A204.1 (cell line): ENCODE results near the gene EFR3B.

Source experiments
- FAIRE-seq: peaks from 2 replicates; lab custom pipeline; 2012; peaks lifted over from hg19 to GRCh38; lab: Jason Lieb, UNC

The EFR3B gene

DNA sequence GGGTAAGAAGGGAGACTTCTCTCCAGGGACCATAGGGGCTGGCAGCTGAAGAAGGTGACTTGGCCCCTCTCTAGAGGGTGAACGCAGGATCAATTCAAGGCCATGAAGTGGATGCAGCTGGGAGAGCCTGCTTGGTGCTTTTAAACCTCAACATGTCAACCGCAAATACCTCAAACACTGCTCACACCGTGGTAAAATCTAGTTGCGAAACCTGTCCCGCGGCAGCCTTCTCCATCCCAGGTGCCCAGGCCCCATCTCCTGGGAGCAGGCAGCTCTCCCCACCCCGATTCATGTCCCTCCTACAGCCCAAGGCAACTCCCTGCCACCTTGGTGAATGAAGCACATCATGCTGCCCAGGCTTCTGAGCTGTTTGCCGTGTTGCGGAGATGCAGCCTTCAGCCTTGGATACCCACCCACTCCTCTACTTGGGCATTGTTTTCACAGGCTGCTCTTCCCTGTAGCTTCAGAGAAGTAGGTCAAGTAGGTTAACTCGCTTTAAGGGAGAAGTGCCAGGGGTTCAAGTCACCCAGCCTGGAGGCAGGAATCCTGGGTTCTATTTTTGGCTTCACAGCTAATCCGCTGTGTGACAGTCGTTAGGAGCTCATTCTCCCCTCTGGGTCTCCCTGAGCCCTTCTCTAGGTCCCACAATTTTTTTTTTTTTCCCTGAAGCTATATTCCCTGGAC lies 6.2 kb upstream of the EFR3B start:
- FAIRE-seq: no peak

DNA sequence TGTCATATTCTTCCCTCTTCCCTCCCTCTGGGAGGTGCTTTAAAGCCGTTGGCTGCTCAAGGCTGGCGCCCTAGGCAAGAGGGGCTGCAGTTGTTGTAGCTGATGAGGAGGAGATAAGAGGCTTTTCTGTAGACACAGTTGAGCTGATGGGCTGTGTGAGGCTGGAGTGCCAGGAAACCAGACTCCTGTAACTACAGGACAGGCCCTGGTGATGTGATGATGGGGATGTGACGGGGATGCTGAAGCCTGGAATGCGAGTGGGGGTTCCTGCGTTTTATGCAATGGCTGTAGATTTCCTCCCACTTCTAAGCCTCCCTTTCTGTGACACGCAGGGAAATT lies 5.7 kb upstream of the EFR3B start:
- FAIRE-seq: no peak

DNA sequence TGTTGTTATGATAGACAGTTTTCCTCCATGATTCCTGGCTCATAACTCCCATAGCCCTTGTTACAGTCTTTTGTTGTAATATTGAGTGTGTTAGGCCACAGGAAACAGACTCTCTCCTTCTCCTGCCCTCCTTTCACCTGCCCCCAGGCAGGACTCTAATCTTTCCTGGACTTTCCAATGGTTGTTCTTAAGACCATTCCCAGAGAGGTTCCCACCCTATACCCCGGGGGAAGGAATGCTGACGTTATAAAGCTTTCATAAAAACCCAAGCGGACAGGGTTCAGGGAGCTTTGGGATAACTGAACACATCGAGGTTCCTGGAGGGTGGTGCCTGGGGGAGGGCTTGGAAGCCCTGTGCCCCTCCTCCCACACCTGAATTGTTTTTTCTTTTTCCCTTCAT lies 2.8 kb upstream of the EFR3B start:
- no peak for FAIRE-seq

DNA sequence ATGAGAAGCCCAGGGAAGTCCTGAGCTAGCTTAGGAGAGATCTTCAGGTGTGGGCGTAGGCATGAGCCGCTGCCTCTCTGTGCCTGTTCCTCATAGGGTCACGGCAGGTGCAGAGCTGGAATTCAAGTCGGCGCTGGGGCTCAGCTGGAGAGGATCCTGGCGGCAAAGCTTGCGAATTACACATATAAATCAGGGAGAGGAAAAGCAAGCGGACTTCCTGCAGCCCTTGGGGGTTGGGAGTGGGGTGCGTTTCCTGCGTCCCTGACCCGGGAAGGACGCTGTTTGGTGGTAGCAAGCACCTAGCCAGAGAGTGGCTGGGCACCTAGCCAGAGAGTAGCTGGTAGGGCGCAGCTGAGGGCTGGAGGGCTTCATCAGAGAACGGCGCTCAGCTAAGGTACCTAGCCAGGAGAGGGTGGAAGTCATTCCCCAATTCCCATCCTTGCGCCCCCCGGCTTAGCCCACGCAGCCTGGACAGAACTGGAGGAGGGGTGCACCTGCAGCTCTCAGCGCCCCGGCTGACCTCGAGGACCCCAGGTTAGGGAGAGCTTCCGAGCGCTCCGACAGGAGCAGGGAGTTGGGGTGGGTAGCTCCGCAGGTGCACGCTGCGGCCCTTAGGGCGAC lies 459 bp upstream of the EFR3B start:
- no peak for FAIRE-seq

DNA sequence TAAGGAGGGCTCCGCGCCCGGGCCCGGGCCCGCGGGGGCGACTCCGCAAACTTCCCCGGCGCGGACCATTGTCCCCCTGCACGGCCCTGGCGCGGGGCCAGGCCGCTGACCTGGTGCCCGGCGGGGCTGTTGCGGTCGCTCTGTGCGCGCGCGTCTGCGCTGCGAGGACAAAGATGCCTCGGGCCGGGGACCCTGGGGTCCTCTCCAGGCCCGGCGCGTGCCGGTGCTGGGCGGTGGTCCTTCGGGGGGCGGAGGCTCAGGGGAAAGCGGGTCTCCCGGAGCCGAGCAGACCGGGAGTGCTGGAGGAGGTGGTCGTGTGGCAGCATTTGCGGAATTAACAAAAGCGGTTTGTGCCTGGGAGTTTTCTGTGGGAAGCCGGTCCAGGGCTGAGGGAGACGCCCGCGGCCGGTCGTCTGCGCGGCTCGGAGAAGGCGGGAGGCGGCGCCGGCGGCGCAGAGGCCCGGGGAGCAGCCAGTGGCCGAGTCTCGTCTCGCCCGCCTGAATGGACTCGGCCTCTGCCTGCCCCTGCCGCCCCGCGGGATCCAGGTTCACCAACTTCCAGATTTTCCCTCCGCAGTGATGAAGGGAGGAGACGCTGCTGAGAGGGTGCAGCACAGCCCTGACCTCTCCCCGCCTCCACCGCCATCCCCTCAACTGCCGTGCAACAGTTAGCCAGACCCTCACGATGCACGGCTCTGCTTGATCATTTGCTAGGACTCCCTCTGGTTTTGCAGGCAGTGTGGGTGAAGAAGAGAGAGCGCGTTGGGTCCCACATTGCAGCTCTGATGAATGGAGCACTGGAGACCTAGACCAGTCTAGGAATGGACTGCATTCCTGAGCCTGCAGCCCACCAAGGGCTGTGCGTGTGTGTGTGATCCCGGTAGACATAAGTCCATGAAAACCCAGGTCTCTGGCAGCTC lies 705 bp downstream of the EFR3B start:
- FAIRE-seq: no peak

DNA sequence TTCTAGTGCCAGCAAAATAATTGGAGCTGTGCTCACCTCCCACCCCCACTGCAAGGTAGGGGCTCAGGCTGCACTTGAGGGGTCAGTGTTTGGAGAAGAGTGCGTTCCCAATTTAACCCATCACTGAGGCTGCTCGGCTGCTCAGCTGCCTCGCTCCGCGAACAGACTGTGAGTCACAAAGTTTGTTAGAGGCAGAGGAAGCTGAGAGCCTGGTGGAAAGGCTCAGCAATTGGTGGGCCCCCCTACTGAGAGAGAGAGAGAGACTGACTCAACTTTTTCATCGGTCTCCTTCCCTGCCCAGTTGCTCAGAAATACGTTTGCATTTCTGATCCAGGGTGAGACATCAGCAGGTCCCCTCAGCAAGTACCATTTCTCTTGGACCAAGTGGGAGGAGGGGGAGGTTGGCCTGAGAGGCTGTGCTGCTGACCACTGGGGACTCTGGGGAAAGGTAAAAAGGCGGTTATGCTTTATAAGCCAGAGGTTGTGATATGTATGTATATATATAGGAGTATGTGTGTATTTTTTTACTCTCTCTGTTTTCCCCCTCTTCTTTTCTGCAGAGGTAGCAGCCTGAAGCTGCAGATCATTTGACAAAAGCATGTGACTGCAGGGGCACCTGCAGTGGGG lies 1.5 kb downstream of the EFR3B start:
- FAIRE-seq: no peak

DNA sequence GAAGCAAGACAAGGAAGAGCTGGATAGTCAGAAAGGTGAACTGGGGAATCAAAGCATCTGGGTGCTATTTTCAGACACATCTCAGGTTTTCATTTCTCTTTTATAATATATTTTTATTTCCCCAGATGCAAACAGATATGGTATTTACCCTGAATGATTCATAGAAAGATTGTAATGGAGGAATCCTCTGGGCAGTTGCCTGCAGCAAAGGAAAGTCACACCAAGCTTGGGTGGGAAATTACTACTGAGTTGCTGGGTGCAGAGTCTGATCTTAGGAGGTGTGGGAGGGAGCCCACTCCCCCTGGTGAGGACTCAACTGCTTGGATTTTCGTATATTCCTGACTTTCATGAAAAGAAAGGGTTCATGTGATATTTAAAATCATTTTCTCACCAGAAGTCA lies 2.1 kb downstream of the EFR3B start:
- no peak for FAIRE-seq

DNA sequence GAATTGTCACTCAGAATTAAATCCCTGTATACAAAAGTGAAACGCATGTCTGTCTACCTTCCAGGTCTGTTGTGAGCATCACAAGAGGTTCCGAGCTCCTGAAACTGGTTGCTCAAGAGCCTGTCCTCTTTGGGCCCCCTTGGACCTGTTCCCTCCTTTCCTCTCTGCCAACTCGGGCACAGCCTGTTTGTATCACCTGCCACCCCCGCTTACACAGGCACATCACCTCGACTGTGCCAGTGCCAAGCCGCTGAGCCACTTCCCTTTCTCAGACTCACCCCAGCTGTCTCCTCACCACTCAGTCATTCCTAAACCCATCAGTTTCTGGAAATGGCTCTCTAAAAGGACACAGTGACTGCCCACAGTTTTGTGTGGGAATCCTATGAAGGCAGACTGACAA lies 3.1 kb downstream of the EFR3B start:
- no peak for FAIRE-seq

DNA sequence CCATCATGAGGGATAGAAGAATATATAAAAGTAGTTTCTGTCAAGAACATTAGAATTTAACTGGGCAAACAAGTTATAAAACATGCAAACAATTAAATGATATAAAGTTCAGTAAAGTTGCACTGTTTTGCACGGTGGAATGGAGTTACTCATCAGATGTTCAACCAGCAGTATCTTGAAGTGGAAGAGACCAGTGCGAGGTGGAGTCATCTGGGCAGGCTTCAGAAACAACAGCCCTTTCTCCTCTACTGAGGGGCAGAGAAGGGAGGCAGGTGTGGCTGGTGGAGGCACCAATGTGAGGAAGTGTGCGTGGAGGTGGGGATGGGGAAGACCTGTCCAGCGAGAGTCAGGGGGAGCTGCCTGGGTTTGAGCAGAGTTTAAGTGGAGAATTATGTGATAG lies 7.5 kb downstream of the EFR3B start:
- no peak for FAIRE-seq

DNA sequence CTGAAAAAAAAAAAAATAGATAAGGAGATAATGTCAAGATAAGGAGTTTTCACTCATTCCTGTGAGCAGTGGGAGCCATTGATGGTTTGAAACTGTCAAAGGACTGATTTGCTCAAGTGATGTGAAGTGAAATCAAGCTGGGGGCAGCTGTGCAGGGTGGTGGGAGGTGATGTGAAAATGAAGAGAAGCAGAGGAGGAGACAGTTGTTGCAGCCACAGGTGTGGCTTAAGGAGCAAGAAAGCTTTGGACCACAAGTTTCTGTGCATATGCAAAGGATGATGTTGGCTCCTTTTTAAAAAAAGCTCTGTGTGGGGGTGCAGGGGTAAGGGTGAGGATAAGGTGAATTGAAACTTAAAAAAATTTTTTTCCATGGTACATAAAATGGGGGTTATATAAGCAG lies 8.3 kb downstream of the EFR3B start:
- no peak for FAIRE-seq

DNA sequence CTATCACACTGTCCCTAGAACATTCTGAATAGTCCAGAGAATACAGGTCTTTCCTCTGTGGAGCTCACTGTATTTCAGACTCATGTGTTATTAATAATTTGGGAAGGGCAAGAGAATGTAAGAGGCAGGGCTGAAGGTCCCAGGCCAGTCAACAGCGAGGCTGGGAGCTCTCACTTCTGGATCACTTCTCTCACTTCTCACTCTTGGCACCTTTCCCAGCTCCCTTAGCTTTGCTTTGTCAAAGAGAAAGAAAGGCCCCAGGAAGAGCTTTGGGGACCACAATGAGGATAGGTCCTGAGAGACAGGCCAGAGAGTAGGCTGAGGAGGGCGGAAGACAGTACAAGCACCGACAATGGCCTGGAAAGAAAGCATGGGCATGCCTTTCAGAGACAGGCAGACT lies 11.2 kb downstream of the EFR3B start:
- no peak for FAIRE-seq

DNA sequence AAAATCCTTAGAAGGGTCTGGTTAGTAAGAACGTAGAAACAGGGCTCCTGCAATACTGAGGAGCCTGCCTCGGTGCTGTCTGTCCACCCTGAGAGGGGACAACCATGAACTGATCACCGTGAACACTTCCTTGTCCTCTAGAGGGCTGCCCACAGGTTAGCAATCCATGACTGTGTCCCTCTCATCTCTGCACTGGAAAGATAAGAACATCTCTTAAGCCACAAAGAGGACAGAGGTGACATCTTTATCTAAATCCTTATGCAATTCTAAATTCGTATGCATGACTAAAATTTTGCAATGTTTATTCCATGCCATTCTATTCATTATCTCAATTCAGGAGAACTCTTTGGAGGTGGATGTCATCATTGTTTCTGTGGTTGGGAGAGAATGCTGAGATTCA lies 12.8 kb downstream of the EFR3B start:
- FAIRE-seq: no peak

DNA sequence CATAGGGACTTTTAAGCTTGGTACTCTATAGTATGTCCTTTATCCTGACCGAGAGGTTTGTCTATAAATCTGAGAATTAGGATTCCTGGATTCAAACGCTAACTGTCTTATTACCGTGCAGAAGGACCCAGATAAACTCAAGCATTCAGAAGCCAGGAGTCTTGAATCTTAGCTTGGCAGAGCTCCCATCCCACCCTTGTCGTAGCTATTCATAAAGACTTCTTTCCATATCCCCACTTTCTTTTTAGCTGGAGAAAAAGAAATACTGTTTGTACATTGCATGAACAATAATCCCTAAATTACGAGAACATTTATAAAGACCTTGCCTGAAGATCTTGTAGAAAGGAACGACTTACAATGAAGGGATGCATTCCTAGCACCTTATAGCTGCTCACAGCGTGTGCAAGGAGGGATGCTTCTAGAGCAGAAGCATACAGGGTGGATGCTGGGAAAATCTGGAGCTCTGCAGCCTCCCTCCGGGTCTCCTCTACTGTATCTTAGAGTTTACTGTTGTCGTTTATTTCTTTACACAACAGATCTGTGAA lies 13.6 kb downstream of the EFR3B start:
- no peak for FAIRE-seq

DNA sequence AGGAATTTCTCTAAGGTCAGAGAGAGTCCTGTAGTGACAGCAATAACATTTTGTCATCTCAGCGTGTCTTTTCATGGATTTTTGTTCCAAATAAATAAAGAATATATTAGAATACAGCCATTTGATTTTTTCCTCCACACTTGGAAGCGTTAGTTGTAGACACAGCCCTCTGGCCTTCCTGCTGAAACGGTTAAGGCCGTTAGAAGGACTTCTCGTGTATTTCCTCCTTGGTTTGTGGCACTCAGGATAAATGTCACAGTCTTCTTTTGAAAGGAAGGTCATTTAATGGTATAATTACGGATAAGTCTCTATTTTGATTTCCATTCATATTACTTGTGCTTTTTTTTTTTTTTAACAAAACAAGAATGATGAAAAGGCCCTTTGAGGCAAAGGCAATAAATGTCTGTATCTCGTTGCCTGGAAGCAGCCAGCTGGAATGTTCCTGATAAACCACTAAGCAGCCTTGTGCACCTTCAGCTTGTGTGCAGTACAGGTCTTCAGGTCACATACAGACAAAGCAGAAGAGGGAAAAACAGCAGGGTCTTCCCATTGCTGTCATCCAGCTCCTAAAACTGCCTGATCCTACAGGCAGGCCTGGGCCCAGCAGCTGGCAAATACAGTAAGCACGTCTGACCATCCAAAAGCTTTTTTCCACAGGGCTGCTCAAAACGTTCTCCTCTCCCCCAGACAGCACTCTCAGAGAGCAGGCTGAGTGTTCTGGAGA lies 14.4 kb downstream of the EFR3B start:
- no peak for FAIRE-seq

DNA sequence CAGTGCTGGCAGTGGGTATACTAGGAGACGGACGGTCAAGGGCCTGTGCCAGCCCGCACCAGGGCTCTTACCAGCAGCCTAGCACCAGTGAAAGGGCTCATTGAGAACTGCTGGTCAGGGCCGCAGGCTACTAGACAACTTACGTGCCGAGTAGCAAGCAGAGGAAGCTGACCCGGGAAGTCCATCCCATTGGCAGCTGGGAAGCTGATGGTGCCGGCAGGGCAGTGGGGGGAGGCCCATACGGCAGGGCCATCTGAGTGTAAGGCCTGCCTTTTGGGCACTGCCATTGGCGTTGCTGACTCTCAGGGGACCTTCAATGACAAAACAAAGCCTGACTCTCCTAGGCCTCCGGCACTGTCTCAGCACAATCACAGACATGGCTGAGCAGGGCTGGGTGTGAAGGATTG lies 20.6 kb downstream of the EFR3B start:
- no peak for FAIRE-seq

DNA sequence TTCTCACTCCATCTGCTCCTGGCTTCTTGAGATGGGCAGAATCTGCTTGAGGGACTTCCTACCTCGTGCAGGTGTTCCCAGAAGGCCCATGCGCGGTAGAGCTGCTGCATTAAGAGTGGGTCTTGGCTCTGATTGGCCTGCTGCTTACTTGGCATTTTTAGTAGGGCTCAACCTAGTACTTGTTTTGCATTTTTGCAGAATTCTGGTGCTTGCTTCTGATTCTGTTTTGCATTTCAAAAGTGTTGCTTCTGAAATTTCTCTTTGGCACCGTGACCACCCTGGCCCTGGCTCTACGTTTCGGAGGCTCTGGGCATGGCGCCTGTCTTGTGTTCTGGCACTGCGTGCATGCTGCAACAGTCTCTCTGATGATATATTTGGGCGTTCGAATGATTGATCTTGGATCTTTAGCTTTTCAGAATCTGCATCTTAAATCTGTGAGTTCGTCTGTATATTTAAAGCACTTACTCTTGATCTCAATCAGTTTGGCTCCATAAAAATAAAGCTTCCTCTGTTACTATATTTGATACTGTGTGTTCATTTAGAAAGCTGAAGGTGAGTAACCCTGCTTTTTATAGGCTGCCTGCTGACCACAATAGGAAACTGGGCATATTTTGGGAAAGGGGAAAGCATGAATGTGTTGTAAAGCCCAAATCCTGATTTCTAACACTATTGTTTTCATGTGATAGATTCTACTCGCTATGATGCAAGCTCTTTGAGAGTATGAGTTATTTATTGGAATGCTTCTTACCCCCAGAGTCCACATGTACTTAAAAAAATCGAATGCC lies 22.2 kb downstream of the EFR3B start:
- FAIRE-seq: no peak

DNA sequence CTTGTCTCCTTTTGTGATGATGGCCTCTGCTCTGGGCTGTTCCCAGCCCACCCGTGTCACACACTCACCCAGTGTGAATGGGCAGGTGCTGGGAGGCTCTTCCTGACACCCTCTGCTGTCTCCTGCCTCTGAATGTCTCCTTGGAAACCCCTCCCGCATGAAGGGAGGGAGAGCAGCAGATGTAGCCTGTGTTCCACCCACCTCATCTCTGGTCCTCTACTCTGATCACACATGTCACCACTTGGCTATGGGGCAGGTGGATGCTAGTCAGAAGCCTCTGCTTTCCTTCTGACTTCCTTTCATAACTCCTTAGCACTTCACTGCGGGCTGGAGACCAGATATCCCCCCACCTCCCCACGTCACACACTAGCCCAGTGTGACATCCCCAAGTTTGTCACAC lies 23.9 kb downstream of the EFR3B start:
- no peak for FAIRE-seq

DNA sequence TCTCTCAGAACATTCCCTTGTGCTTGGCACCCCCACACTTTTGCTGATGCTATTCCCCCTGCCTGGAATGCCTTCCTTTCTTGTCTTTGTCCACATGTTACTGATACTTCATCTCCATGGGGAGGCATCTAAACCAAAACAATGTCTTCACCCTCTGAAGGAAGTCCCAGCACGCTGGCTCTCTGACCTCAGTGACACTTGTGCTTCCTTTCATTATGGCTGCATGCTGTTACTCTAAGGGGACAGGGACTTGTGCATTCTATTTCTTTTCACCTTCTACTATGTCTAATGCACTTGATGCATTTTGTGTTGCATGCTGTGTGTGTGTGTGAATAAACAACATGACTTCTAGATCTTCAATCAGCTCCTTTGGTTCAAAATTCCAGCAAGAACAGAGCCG lies 24.6 kb downstream of the EFR3B start:
- FAIRE-seq: no peak

DNA sequence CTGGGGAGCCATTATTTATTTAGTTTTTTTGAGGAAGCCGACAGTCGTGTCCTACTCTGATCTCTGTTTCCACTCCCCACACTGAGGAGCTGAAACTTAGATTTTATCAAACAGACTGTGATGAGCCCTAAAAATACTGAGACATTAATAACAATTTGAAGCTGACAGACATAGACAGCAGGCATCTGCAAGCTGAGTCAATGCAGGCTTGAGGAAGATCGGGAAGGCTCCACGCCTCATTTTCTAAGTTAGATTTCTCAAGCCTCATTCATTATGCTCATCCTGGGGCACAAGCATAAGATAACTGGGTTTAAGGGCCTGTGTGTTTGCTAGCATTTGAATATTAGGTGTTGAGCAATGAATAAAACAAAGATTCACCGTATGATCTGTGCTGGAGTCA lies 26.3 kb downstream of the EFR3B start:
- no peak for FAIRE-seq

DNA sequence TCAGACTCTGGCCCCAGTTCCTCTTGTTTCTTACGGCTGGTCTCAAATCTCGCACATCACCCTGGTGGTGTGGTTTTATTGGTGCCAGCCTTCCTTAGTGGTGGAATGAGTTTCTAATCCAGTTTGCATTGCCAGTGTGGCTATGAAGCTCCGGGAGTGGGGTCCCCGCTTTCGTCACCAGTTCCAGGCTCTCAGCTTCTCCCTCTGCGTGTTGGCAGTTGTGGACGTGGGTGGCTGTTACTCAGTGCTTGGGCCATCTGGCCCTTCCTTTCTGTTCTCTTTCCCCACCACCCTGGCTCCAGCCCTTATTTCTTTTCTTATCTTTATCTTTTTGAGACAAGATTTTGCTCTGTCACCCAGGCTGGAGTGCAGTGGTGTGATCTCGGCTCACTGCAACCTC lies 30.1 kb downstream of the EFR3B start:
- no peak for FAIRE-seq

DNA sequence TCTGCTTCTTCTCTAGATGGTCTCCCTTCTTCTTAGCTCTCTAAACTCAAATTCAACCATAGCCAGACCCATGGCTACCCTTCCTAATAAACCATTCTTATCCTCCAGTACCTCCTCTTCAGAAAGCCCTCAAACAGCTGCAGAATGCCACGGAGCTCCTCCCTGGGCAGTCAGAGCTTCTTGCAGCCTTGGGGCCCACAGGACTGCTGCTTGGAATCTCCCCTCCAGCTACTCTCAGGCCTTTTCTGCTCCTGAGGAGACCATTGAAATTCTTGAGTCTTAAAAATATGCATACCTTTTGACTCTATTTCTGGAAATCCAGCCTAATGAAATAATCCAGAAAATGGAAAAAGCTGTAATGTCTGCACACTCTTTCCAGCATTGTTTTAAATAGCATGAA lies 30.7 kb downstream of the EFR3B start:
- no peak for FAIRE-seq
